K562 (cell line): ENCODE measurements around the gene HEMGN. TPM values are rescaled to one million over a fixed set of nuclear protein-coding genes. Genes with fewer than 3 reads are reported as not detected.

ENCODE experiments used
- ARID3B ChIP-seq: fragments of 250-450 bp; sonication (Bioruptor Pico); IDR thresholded peaks from 2 replicates; pipeline ENCODE4 v1.4.0; 2020; ENCODE audit warnings: borderline replicate concordance
- ASH1L ChIP-seq: fragments of 450-650 bp; IDR thresholded peaks from 2 replicates; pipeline ENCODE4 v1.6.1; 2018; ENCODE audit warnings: borderline replicate concordance, mild to moderate bottlenecking, low read depth; ENCODE audit not compliant: partially characterized antibody
- E2F6 ChIP-seq, 2 experiments: IDR thresholded peaks; 2 replicates each; pipeline ENCODE4 v1.6.1; 2011; ENCODE audit warnings: borderline replicate concordance in 1 of 2, control low read depth in 1 of 2, low read depth in 1 of 2, low read length in 1 of 2, mild to moderate bottlenecking in 1 of 2, mixed read lengths in 1 of 2, moderate library complexity in 1 of 2; ENCODE audit not compliant: insufficient read depth in 1 of 2, insufficient read length in 1 of 2, poor library complexity in 1 of 2, severe bottlenecking in 1 of 2; ENCODE audit errors: extremely low read depth in 1 of 2
- FOXP1 ChIP-seq: sonication (generic); formaldehyde crosslinking; IDR thresholded peaks from 2 replicates; pipeline ENCODE4 v1.8.0; 2022; ENCODE audit warnings: mild to moderate bottlenecking, missing genetic modification reagents
- GATAD2A ChIP-seq: fragments of 450-650 bp; IDR thresholded peaks from 2 replicates; pipeline ENCODE4 v1.6.1; 2017
- MBD2 ChIP-seq: sonication (generic); IDR thresholded peaks from 2 replicates; pipeline ENCODE4 v1.6.1; 2016; ENCODE audit warnings: low read depth, borderline replicate concordance
- NR2F6 ChIP-seq: fragments of 450-650 bp; formaldehyde crosslinking; IDR thresholded peaks from 2 replicates; pipeline ENCODE4 v1.4.0; 2020; ENCODE audit warnings: mild to moderate bottlenecking
- PHF21A ChIP-seq: fragments of 450-650 bp; IDR thresholded peaks from 2 replicates; pipeline ENCODE4 v1.6.1; 2017; ENCODE audit warnings: low read depth, borderline replicate concordance
- POLR2G ChIP-seq: fragments of 200-400 bp; formaldehyde crosslinking; IDR thresholded peaks from 2 replicates; pipeline ENCODE4 v1.6.1; 2017; ENCODE audit warnings: low read depth, mild to moderate bottlenecking, antibody characterized with exemption, low read length, moderate library complexity
- RHOXF2B ChIP-seq: fragments of 250-450 bp; sonication (Bioruptor Pico); conservative IDR thresholded peaks from 2 replicates; pipeline ENCODE4 v1.5.1; 2021
- RUNX1 ChIP-seq: sonication (generic); IDR thresholded peaks from 2 replicates; pipeline ENCODE4 v1.6.1; 2016; ENCODE audit warnings: antibody characterized with exemption, low read depth
- SMARCA4 ChIP-seq: fragments of 450-650 bp; IDR thresholded peaks from 2 replicates; pipeline ENCODE4 v1.6.1; 2016
- SNRNP70 ChIP-seq: fragments of 200-400 bp; formaldehyde crosslinking; optimal IDR thresholded peaks from 2 replicates; pipeline ENCODE3; 2017; ENCODE audit warnings: low read depth, low read length
- ZNF280A ChIP-seq: fragments of 450-650 bp; IDR thresholded peaks from 2 replicates; pipeline ENCODE4 v1.6.1; 2018; ENCODE audit warnings: mild to moderate bottlenecking, low read depth; ENCODE audit not compliant: partially characterized antibody
- ZNF3 ChIP-seq: fragments of 250-450 bp; sonication (Bioruptor Pico); IDR thresholded peaks from 2 replicates; pipeline ENCODE4 v1.5.0; 2021; ENCODE audit warnings: mild to moderate bottlenecking, moderate library complexity
- ZNF561 ChIP-seq: fragments of 450-650 bp; formaldehyde crosslinking; conservative IDR thresholded peaks from 2 replicates; pipeline ENCODE4 v1.4.0; 2020; ENCODE audit warnings: mild to moderate bottlenecking, moderate library complexity
- ZNF79 ChIP-seq: fragments of 250-450 bp; sonication (Bioruptor Pico); IDR thresholded peaks from 2 replicates; pipeline ENCODE4 v1.4.0; 2020; ENCODE audit warnings: low read depth, mild to moderate bottlenecking, moderate library complexity
- polyA plus RNA-seq, 8 experiments: library from polyadenylated mRNA; depleted of rRNA in 4 of 8; stranded (reverse) in 5 of 8; unstranded in 3 of 8; fragments of >200 nt; fragmentation: Nextera tagmentation in 2 of 8; fragmentation: Illumina TruSeq in 1 of 8; extraction: Ambion mirVana in 2 of 8; extraction: Trizol in 1 of 8; gene quantifications; 2 replicates each; pipeline versions ENCODE4 v1.2.1 to v1.2.3, GENCODE V29; 2011 to 2014; ENCODE audit warnings: inconsistent platforms in 1 of 8, missing spikeins in 1 of 8
- total RNA-seq, 7 experiments: library from RNA; depleted of rRNA in 6 of 7; stranded (reverse); fragments of >200 nt in 6 of 7; fragmentation: Illumina TruSeq in 2 of 7; extraction: Trizol in 2 of 7; gene quantifications; 2 replicates each; pipeline versions ENCODE4 v1.2.1 to v1.2.3, GENCODE V29; 2011 to 2021; ENCODE audit warnings: low replicate concordance in 1 of 7
- TF ChIP-seq, protein P1 (sequence below): fragments of 250-450 bp; sonication (Bioruptor Pico); IDR thresholded peaks from 2 replicates; pipeline ENCODE4 v1.5.0; 2021; ENCODE audit warnings: mild to moderate bottlenecking, borderline replicate concordance
- TF ChIP-seq, protein P2 (sequence below): fragments of 450-650 bp; formaldehyde crosslinking; IDR thresholded peaks from 2 replicates; pipeline ENCODE4 v1.4.0; 2022; ENCODE audit warnings: mild to moderate bottlenecking, moderate library complexity

The HEMGN gene
- total and polyA plus RNA-seq, 9 of the 15 experiments (the other 6 are each of a cell fraction or from before 2014, with no cell fraction given), result 56.3 to 258 (median 137) TPM

DNA sequence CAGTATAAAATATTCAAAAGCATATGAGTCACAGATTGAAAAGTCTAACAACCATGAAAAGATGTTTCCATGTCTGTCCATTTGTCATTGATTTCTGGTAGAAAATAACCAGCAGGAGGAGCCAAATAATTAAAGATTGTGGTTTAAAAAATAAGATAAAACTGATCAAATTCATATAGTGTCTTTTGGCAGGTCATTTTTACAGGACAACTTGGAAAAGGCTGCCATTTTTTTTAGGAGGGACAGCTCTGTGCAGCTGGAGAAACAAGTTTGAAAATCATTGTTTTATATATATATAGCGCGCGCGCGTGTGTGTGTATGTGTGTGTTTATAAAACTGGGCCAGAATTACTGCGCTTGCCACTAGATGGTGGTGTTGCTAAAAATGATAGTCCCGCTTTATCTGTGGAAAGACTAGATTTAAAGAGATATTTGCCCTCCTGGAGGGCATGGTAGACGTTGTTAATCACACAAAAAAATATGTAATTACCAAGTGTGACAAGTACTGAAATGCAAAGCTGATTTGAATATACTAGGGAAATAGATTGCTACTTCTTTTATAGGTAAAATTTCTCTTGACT lies 14.4 kb downstream of the HEMGN start (continued):
- TF ChIP-seq RUNX1 (no peak), MBD2 (no peak), ZNF280A (no peak), ZNF79 (CRISPR knock-in tag) (no peak), ZNF3 (no peak), ZNF561 (CRISPR knock-in tag) (no peak), NR2F6 (CRISPR knock-in tag) (no peak), GATAD2A (no peak), RHOXF2B (CRISPR knock-in tag) (no peak), ASH1L (peak; percentile 28), PHF21A (no peak), SMARCA4 (0 out of 2 replicates have a peak, but pooled peaks have one; percentile 62), FOXP1 (CRISPR knock-in tag) (no peak), POLR2G (no peak), E2F6 (IDR thresholded peaks at IDR 0.05; ENCODE audit: borderline replicate concordance in 1 of 2, extremely low read depth in 1 of 2, insufficient read depth in 1 of 2, insufficient read length in 1 of 2, low read depth in 1 of 2, low read length in 1 of 2, poor library complexity in 1 of 2, severe bottlenecking in 1 of 2) (no peak), SNRNP70 (no peak), ARID3B (no peak)
- TF ChIP-seq, protein P1, sequence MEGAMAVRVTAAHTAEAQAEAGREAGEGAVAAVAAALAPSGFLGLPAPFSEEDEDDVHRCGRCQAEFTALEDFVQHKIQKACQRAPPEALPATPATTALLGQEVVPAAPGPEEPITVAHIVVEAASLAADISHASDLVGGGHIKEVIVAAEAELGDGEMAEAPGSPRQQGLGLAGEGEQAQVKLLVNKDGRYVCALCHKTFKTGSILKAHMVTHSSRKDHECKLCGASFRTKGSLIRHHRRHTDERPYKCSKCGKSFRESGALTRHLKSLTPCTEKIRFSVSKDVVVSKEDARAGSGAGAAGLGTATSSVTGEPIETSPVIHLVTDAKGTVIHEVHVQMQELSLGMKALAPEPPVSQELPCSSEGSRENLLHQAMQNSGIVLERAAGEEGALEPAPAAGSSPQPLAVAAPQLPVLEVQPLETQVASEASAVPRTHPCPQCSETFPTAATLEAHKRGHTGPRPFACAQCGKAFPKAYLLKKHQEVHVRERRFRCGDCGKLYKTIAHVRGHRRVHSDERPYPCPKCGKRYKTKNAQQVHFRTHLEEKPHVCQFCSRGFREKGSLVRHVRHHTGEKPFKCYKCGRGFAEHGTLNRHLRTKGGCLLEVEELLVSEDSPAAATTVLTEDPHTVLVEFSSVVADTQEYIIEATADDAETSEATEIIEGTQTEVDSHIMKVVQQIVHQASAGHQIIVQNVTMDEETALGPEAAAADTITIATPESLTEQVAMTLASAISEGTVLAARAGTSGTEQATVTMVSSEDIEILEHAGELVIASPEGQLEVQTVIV (CRISPR knock-in tag), result no peak
- TF ChIP-seq, protein P2, sequence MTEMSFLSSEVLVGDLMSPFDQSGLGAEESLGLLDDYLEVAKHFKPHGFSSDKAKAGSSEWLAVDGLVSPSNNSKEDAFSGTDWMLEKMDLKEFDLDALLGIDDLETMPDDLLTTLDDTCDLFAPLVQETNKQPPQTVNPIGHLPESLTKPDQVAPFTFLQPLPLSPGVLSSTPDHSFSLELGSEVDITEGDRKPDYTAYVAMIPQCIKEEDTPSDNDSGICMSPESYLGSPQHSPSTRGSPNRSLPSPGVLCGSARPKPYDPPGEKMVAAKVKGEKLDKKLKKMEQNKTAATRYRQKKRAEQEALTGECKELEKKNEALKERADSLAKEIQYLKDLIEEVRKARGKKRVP (CRISPR knock-in tag), result no peak
